ENCODE results near the gene RSPH1.

RSPH1 gene

GRCh38 chr21:42465803-42466127 lies 30.3 kb downstream of the RSPH1 start:
- H3K27ac ChIP-seq (ENCODE audit: low read depth, low read length): no peak overlapping the region
- no peak overlapping the region for H2BK5ac ChIP-seq (ENCODE audit: low read depth, low read length, poor library complexity)
- H2BK120ac ChIP-seq (ENCODE audit: insufficient read depth, low read length, poor library complexity): no peak overlapping the region
- no CpG with 5 or more reads among the region's 3 CpGs for WGBS (ENCODE audit: extremely low coverage, insufficient coverage, insufficient read length)
- no peaks in the 10 kb centered on the region for H3K79me2 ChIP-seq (ENCODE audit: control insufficient read depth, insufficient read depth, low read length, poor library complexity)
- DNase-seq: no peak
- no peak overlapping the region for H3K4ac ChIP-seq (ENCODE audit: low read depth, low read length)
- H4K12ac ChIP-seq (ENCODE audit: low read depth, low read length): no peak overlapping the region
- H4K8ac ChIP-seq (ENCODE audit: low read depth, low read length): no peak overlapping the region
- H3K4me1 ChIP-seq (ENCODE audit: control insufficient read depth in 1 of 2, insufficient read depth in 2 of 2, low read length in 2 of 2): no peaks in the 10 kb centered on the region
- no peaks in the 10 kb centered on the region for H3K79me1 ChIP-seq (ENCODE audit: low read length)
- H3K4me3 ChIP-seq (ENCODE audit: low read depth, low read length): no peak overlapping the region
- H3K27me3 ChIP-seq (ENCODE audit: insufficient read depth, low read length): no peaks in the 10 kb centered on the region
- H2AFZ ChIP-seq (ENCODE audit: insufficient read depth, low read length, poor library complexity): no peak overlapping the region
- H3K36me3 ChIP-seq (ENCODE audit: control insufficient read depth in 1 of 2, insufficient read depth in 2 of 2, low read length in 2 of 2): no peaks in the 10 kb centered on the region
- no peak overlapping the region for H3K14ac ChIP-seq (ENCODE audit: low read length)
- no peak overlapping the region for H2AK5ac ChIP-seq (ENCODE audit: low read length)
- no peak overlapping the region for H2BK12ac ChIP-seq (ENCODE audit: low read length)
- H4K91ac ChIP-seq (ENCODE audit: low read depth, low read length): no peak overlapping the region
- H3K18ac ChIP-seq (ENCODE audit: low read length): no peak overlapping the region
- H3K4me2 ChIP-seq (ENCODE audit: low read length): no peak overlapping the region
- H3K9ac ChIP-seq (ENCODE audit: low read length): no peak overlapping the region
- H3K23ac ChIP-seq (ENCODE audit: low read length): no peak overlapping the region
- no peaks in the 10 kb centered on the region for H3K9me3 ChIP-seq (ENCODE audit: insufficient read depth, low read depth, low read length)

GRCh38 chr21:42465008-42465802 lies 30.8 kb downstream of the RSPH1 start:
- Histone ChIP-seq H3K36me3 (ENCODE audit: control insufficient read depth in 1 of 2, insufficient read depth in 2 of 2, low read length in 2 of 2) (no peaks in the 10 kb centered on the region), H3K79me1 (ENCODE audit: low read length) (no peaks in the 10 kb centered on the region), H2AK5ac (ENCODE audit: low read length) (no peak overlapping the region), H3K18ac (ENCODE audit: low read length) (no peak overlapping the region), H2BK120ac (ENCODE audit: insufficient read depth, low read length, poor library complexity) (no peak overlapping the region), H2BK5ac (ENCODE audit: low read depth, low read length, poor library complexity) (no peak overlapping the region), H4K91ac (ENCODE audit: low read depth, low read length) (no peak overlapping the region), H3K23ac (ENCODE audit: low read length) (no peak overlapping the region), H2BK12ac (ENCODE audit: low read length) (no peak overlapping the region), H4K8ac (ENCODE audit: low read depth, low read length) (no peak overlapping the region), H3K27ac (ENCODE audit: low read depth, low read length) (no peak overlapping the region), H2AFZ (ENCODE audit: insufficient read depth, low read length, poor library complexity) (no peak overlapping the region), H3K4me2 (ENCODE audit: low read length) (no peak overlapping the region), H3K79me2 (ENCODE audit: control insufficient read depth, insufficient read depth, low read length, poor library complexity) (no peaks in the 10 kb centered on the region), H3K14ac (ENCODE audit: low read length) (no peak overlapping the region), H3K27me3 (ENCODE audit: insufficient read depth, low read length) (no peaks in the 10 kb centered on the region), H3K4me1 (ENCODE audit: control insufficient read depth in 1 of 2, insufficient read depth in 2 of 2, low read length in 2 of 2) (no peaks in the 10 kb centered on the region), H4K12ac (ENCODE audit: low read depth, low read length) (no peak overlapping the region), H3K4me3 (ENCODE audit: low read depth, low read length) (no peak overlapping the region), H3K4ac (ENCODE audit: low read depth, low read length) (no peak overlapping the region), H3K9ac (ENCODE audit: low read length) (no peak overlapping the region), H3K9me3 (ENCODE audit: insufficient read depth, low read depth, low read length) (no peaks in the 10 kb centered on the region)
- peak in 1 of 2 donors; percentile 11 for DNase-seq
- 100% methylated on average over 2 of the region's 8 CpGs for WGBS (ENCODE audit: extremely low coverage, insufficient coverage, insufficient read length)

- Histone ChIP-seq H3K14ac (ENCODE audit: low read length) (no peak overlapping the region), H2BK12ac (ENCODE audit: low read length) (no peak overlapping the region), H3K4me1 (ENCODE audit: control insufficient read depth in 1 of 2, insufficient read depth in 2 of 2, low read length in 2 of 2) (no peaks in the 10 kb centered on the region), H3K79me2 (ENCODE audit: control insufficient read depth, insufficient read depth, low read length, poor library complexity) (no peaks in the 10 kb centered on the region), H3K4me2 (ENCODE audit: low read length) (no peak overlapping the region), H3K23ac (ENCODE audit: low read length) (no peak overlapping the region), H3K36me3 (ENCODE audit: control insufficient read depth in 1 of 2, insufficient read depth in 2 of 2, low read length in 2 of 2) (no peaks in the 10 kb centered on the region), H4K12ac (ENCODE audit: low read depth, low read length) (no peak overlapping the region), H3K27me3 (ENCODE audit: insufficient read depth, low read length) (no peaks in the 10 kb centered on the region), H3K9ac (ENCODE audit: low read length) (no peak overlapping the region), H2AFZ (ENCODE audit: insufficient read depth, low read length, poor library complexity) (no peak overlapping the region), H3K27ac (ENCODE audit: low read depth, low read length) (no peak overlapping the region), H3K4me3 (ENCODE audit: low read depth, low read length) (no peak overlapping the region), H2BK120ac (ENCODE audit: insufficient read depth, low read length, poor library complexity) (no peak overlapping the region), H3K79me1 (ENCODE audit: low read length) (no peaks in the 10 kb centered on the region), H4K8ac (ENCODE audit: low read depth, low read length) (no peak overlapping the region), H2BK5ac (ENCODE audit: low read depth, low read length, poor library complexity) (no peak overlapping the region), H2AK5ac (ENCODE audit: low read length) (no peak overlapping the region), H3K4ac (ENCODE audit: low read depth, low read length) (no peak overlapping the region), H4K91ac (ENCODE audit: low read depth, low read length) (no peak overlapping the region), H3K18ac (ENCODE audit: low read length) (no peak overlapping the region), H3K9me3 (ENCODE audit: insufficient read depth, low read depth, low read length) (no peaks in the 10 kb centered on the region)
- no CpG with 5 or more reads among the region's 17 CpGs for WGBS (ENCODE audit: extremely low coverage, insufficient coverage, insufficient read length)
- peak; percentile 41 to 90 for DNase-seq
Observed at GRCh38 chr21:42463861-42464515, 32.0 kb downstream of the RSPH1 start.

- H3K4me2 ChIP-seq (ENCODE audit: low read length): no peak overlapping the region
- H2BK5ac ChIP-seq (ENCODE audit: low read depth, low read length, poor library complexity): no peak overlapping the region
- H3K36me3 ChIP-seq (ENCODE audit: control insufficient read depth in 1 of 2, insufficient read depth in 2 of 2, low read length in 2 of 2): no peaks in the 10 kb centered on the region
- H3K4ac ChIP-seq (ENCODE audit: low read depth, low read length): no peak overlapping the region
- H4K91ac ChIP-seq (ENCODE audit: low read depth, low read length): no peak overlapping the region
- no peak overlapping the region for H2AK5ac ChIP-seq (ENCODE audit: low read length)
- H3K9me3 ChIP-seq (ENCODE audit: insufficient read depth, low read depth, low read length): no peaks in the 10 kb centered on the region
- no peak overlapping the region for H3K9ac ChIP-seq (ENCODE audit: low read length)
- no peaks in the 10 kb centered on the region for H3K79me2 ChIP-seq (ENCODE audit: control insufficient read depth, insufficient read depth, low read length, poor library complexity)
- no peak overlapping the region for H3K18ac ChIP-seq (ENCODE audit: low read length)
- H3K79me1 ChIP-seq (ENCODE audit: low read length): no peaks in the 10 kb centered on the region
- H4K8ac ChIP-seq (ENCODE audit: low read depth, low read length): no peak overlapping the region
- no peak overlapping the region for H3K27ac ChIP-seq (ENCODE audit: low read depth, low read length)
- no peak overlapping the region for H4K12ac ChIP-seq (ENCODE audit: low read depth, low read length)
- no CpG with 5 or more reads among the region's 10 CpGs for WGBS (ENCODE audit: extremely low coverage, insufficient coverage, insufficient read length)
- DNase-seq: no peak
- H3K4me3 ChIP-seq (ENCODE audit: low read depth, low read length): no peak overlapping the region
- H2AFZ ChIP-seq (ENCODE audit: insufficient read depth, low read length, poor library complexity): no peak overlapping the region
- no peaks in the 10 kb centered on the region for H3K4me1 ChIP-seq (ENCODE audit: control insufficient read depth in 1 of 2, insufficient read depth in 2 of 2, low read length in 2 of 2)
- no peaks in the 10 kb centered on the region for H3K27me3 ChIP-seq (ENCODE audit: insufficient read depth, low read length)
- no peak overlapping the region for H3K23ac ChIP-seq (ENCODE audit: low read length)
- no peak overlapping the region for H2BK120ac ChIP-seq (ENCODE audit: insufficient read depth, low read length, poor library complexity)
- H2BK12ac ChIP-seq (ENCODE audit: low read length): no peak overlapping the region
- no peak overlapping the region for H3K14ac ChIP-seq (ENCODE audit: low read length)
Observed at GRCh38 chr21:42461881-42462877, 33.8 kb downstream of the RSPH1 start.

Measured in trophoblast cell (in vitro differentiated cells and primary cell).